ENCODE measurements around the gene PAXIP1.
"Not testable (repeated sequence)": the region's sequence is repeated elsewhere in the genome, so short reads cannot be mapped to it uniquely, and the experiment has no call there.

The PAXIP1 gene

GRCh38 chr7:154942691-154943090 is 60.2 kb downstream of the PAXIP1 start:
- no peak for DNase-seq

DNA sequence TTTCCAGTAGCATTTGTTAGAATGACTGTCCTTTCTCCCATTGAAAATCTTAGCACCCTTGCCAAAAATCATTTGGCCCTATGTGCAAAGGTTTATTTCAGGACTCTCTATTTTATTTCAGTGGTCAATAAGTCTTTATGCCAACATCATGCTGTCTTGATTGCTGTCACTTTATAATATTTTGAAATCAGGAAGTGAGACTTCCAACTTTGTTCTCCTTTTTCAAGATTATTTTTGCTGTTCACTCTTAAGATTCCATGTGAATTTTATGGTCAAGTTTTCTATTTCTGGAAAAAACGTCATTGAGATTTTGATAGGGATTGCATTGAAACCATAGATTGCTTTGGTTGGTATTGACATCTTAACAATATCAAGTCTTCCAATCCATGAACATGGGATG is 65.1 kb downstream of the PAXIP1 start:
- no peak for DNase-seq

DNA sequence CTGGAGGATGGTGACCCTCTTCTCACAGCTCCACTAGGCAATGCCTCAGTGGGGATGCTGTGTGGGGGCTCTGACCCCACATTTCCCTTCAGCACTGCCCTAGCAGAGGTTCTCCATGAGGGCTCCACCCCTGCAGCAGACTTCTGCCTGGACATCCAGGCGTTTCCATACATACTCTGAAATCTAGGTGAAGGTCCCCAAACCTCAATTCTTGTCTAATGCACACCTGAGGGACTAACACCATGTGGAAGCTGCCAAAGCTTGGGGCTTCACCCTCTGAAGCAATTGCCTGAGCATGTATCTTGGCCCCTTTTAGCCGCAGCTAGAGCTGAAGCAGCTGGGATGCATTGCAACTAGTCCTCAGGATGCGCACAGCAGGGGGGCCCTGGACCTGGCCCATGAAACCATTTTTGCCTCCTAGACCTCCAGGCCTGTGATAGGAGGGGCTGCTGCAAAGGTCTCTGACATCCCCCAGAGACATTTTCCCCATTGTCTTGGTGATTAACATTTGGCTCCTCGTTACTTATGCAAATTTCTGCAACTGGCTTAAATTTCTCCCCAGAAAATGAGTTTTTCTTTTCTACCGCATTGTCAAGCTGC is 68.5 kb downstream of the PAXIP1 start:
- not testable (repeated sequence) for DNase-seq

DNA sequence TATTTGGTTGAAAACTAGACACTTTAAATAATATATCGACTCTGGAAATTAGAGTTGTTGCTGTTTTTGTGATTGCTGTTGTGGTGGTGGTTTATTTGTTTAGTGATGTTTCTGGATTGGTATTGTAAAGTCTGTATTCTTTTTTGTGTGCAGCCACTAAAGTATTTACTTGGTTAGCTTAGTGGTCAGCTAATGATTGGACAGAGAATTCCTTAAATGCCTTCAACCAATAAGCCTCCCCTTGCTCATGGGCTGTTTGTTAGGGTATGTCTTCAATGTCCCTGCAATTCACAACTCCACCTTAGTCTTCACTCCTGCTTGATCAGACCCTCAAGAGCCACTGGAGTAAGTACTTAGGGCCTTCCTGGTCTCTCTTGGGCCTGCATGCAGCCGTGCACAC is 71.0 kb downstream of the PAXIP1 start:
- DNase-seq = no peak

DNA sequence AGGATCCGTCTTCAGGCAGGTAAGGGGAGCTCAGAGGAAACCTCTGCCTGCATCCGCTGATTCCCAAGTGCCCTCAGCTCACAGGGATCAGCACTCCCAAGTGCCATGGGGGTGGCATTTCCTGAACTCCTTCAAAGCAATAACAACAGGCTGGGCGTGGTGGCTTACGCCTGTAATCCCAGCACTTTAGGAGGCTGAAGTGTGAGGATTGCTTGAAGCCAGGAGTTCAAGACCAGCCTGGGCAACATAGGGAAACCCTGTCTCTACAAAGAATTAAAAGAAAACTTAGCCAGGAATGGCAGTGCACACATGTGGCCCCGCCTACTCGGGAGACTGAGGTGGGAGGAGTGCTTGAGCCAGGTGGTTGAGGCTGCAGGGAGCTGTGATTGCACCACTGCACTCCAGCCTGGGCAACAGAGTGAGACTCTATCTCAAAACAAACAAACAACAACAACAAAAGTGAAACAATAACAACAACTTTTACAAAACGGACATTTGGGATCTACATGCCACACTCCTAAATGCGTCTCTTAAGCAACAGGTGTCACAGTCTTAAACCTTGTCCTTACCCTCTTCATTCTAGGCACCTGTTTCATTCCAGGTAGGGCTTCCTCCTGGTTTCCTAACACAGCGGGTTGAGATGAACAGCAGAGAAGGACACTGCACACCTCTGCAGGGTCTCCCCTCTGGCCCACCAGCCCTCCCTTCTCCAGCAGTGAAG is 73.8 kb downstream of the PAXIP1 start:
- DNase-seq = no peak

DNA sequence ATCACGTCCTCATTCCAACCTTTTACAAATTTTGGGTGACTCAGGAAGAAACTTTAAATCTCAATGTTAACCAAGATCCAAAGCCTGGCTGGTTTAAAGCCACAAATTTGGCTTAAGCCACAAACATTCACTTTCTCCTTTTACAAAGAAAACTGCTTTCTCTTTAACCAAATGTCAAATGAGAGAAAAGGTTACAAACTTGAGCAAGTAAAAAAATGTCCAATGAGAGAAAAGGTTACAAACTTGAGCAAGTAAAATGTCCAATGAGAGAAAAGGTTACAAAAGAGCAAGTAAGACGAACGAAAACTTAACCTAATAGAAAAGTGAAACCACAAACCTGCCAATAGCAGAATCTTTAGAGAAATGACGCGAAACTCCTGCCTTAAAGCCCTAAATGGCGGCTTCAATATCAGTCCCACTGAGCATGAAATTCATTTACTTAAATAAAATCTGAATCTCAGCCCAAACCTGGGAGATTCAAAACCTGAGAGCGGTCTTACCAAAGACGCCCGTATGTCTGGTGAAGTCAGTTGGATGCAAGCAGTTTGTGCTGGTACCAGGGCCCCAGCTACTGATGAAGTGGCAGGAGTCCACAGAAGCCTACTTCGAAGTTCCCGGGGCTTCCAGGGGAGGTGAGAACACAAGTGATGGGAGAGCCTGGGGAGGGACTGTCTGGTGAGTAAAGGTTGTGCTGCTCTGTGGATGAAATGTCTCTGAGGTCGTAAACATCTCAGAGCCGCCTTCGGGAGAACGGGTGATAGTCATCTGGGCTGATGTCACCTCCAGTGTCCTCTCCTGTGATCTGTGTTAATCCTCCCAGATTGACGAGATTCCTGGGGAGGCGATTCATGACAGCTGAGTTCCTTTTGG is 74.6 kb downstream of the PAXIP1 start:
- DNase-seq = no peak

- DNase-seq = peak; percentile 59
These were observed 75.2 kb downstream of the PAXIP1 start for GRCh38 chr7:154927624-154928125.

DNA sequence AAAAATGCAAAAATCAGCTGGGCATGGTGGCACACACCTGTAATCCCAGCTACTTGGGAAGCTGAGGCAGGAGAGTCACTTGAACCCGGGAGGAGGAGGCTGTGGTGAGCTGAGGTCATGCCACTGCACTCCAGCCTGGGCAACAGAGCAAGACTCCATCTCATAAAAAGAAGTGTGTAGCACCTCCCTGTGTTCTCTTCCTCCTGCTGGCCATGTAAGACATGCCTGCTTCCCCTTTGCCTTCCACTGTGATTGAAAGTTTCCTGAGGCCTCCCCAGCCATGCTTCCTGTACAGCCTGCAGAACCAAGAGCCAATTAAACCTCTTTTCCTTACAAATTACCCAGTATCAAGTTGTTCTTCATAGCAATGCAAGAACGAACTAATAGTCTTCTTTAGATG is 80.5 kb downstream of the PAXIP1 start:
- not testable (repeated sequence) for DNase-seq

GRCh38 chr7:154919344-154920225 is 83.3 kb downstream of the PAXIP1 start:
- no peak for DNase-seq

- DNase-seq = no peak
These were observed 84.2 kb downstream of the PAXIP1 start for GRCh38 chr7:154918741-154919140.

- DNase-seq = no peak
These were observed 84.7 kb downstream of the PAXIP1 start for GRCh38 chr7:154918266-154918665.

- no peak for DNase-seq
These were observed 85.1 kb downstream of the PAXIP1 start for GRCh38 chr7:154917808-154918160.

DNA sequence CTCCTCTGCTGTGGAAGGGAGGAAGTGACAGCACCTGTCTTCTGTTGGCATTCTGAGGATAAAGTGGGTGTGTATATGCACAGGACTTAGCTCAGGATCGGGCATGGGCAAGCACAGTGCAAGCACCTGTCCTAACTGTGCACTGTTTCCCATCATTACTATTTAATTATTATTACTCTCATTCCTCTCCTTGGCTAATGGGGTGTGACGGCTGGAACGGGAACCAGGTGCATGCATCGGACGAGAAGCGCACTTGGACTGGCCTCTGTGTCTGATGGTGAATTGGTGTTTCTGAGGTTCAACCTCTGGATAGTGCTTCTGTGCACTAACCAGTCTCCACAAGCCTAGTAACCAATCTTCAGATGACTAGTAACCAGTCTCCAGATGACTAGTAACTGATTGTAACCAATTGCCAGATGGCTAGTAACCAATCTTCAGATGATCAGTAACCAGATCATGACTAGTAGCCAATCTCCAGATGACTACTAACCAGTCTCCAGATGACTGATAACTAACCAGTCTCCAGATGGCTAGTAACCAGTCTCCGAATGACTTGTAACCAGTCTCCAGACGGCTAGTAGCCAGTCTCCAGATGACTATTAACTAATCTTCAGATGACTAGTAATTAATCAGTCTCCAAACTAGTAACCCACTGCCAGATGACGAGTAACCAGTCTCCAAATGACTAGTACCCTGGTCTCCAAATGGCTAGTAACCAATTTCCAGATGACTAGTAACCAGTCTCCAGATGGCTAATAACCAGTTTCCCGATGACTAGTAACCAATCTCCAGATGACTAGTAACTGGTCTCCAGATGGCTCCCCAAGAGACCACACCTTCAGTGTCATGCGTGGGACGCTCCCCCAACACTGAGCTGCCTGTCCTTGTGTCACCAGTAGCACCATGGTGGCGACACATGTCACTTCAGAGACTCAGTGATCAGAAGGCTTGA is 85.8 kb downstream of the PAXIP1 start:
- DNase-seq = no peak

- DNase-seq = no peak
These were observed 86.5 kb downstream of the PAXIP1 start for GRCh38 chr7:154916381-154916780.

- no peak for DNase-seq
These were observed 87.3 kb downstream of the PAXIP1 start for GRCh38 chr7:154915600-154915999.

GRCh38 chr7:154914996-154915380 is 87.9 kb downstream of the PAXIP1 start:
- no peak for DNase-seq

GRCh38 chr7:154914308-154914995 is 88.5 kb downstream of the PAXIP1 start:
- DNase-seq = no peak

- DNase-seq = peak; percentile 32
These were observed 89.2 kb downstream of the PAXIP1 start for GRCh38 chr7:154913638-154914307.

- DNase-seq = no peak
These were observed 89.9 kb downstream of the PAXIP1 start for GRCh38 chr7:154912871-154913637.
